GM18907 (cell line): ENCODE data around the gene NUP37.
"Not testable (repeated sequence)": the region's sequence is repeated elsewhere in the genome, so short reads cannot be mapped to it uniquely, and the experiment has no call there.

Experiments
- ATAC-seq: cut with Tn5 transposase; IDR thresholded peaks from one replicate; pipeline ENCODE4 v1.9.1; 2021; ENCODE audit warnings: mild to moderate bottlenecking, moderate library complexity; ENCODE audit not compliant: unreplicated experiment

The NUP37 gene

DNA sequence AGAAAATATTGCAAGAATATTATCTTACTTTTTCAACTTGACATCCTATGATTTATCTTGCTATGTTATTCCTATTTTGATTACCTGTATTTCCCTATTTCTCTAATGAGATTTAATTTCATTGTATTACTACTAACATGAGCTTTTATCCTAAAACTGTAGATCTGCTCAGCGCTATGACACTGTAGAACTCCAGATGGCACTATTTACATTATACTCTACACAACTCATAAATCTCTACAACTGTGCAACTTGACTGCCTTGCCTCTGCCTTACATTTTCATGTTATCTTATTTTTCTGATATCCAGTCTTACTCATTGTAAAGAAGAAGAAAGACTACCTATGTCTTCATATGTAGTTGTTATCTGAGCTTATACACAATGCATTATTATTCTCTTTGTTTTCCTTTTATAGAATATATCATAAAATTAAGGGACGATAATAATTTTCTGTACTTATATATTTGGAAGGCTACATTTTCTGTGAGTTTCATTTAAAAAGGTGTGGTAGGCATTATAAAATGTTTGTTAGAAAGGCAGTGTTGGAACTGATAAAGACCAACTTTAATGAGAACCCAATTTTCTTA is 24.1 kb downstream of the NUP37 start:
- ATAC-seq: no peak

DNA sequence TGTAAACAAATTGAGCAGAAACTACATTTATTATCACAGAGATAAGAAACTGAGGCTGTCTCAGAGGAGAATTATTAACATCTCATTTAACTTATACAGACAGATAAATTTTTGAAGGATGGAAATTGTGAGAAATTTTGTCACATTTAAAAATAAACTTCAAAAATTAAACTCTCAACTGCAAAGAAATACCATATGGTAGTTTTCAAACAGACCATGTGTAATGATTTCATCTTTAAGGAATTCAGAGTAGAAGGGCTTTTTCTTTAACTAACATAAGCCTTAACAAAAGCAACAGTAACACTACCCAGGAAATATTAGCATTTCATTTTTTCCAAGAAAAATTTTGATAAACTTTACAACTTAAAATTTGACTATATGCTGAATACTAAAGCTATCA is 26.6 kb downstream of the NUP37 start:
- no peak for ATAC-seq

GRCh38 chr12:102089228-102089835 is 30.6 kb downstream of the NUP37 start:
- not testable (repeated sequence) for ATAC-seq

GRCh38 chr12:102080842-102081241 is 39.1 kb downstream of the NUP37 start:
- ATAC-seq: no peak

DNA sequence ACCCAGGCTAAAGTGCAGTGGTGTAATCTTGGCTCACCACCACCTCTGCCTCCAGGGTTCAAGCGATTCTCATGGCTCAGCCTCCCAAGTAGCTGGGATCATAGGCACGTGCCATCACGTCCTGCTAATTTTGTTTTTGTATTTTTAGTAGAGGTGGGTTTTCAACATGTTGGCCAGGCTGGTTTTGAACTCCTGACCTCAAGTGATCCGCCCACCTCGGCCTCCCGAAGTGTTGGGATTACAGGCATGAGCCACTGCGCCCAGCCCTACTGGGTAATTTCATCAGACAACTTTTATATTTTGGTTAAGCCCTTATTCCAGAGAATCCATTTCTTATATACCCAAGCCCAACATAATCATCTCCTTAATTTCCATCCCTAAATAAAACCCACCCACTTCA is 47.8 kb downstream of the NUP37 start:
- ATAC-seq: not testable (repeated sequence)

GRCh38 chr12:102069707-102070106 is 50.2 kb downstream of the NUP37 start:
- no peak for ATAC-seq

DNA sequence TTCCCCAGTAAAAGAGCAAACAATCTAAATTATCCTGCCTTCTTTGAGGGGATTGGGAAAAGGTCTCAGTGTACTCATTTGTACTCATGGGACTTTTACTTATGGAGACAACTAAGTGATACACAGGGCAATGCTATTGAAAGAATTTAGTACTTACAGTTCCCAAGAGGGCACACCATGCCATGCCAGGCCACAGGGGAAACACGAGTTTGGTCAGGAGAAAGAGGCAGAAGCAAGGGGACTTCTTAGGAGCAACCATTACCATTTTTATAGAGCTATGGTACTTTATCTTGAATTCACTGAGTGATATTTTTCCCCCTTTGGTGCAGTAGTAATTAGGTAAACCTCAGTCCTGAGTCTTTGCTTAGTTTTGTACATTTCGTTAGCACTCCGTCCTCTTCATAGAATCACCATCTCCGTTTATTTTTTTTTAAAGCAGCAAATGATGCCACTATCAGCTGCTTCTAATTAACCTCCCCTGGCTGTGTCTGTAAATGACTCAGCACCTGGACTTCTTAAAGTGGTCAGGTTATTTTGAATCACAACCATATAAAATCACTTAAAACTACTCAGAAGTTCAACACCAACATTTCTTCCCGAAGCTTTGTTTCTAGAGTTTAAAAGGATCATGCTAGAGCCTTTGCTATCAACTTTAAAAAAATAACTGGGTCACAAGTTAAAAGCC is 52.2 kb downstream of the NUP37 start:
- ATAC-seq: no peak

DNA sequence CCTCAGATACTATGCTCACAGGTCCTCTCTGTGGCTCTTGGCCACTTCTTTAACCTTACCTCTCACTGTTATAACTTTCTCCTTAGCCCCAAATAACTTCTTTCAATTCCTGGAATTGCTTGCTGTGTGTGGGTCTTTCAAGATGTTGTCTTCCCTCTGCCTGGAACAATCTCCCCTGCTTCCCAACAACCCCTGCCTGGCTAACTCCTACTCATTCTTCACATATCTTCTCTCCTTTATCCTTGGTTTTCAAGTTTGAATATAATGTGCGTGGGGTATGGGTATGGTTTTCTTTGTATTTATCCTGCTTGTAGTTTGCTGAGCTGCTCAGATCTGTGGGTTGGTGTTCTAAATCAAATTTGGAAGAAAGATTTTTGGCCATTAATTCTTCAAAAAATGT is 55.4 kb downstream of the NUP37 start:
- no peak for ATAC-seq

GRCh38 chr12:102063069-102063468 is 56.8 kb downstream of the NUP37 start:
- ATAC-seq: no peak

DNA sequence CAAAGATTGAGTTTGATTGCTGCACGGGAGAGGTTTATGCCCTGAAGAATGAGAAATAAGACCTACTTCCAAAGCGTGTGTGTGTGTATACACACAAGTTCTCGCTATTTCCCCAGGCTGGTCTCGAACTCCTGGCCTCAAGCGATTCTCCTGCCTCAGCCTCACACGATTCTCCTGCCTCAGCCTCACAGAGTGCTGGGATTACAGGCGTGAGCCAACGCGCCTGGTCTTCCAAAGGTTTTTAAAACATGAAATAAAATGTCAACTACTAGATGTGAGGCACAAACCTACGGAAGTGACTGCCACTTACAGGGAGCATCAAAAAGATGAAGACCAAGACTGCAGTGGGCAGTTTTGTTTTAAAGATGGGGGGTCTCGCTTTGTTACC is 57.5 kb downstream of the NUP37 start:
- no peak for ATAC-seq

- ATAC-seq: peak; percentile 96
Observed at GRCh38 chr12:102061560-102062418, 58.1 kb downstream of the NUP37 start, which contains the start of gene WASHC3. WASHC3 (minus strand) TSS chr12:102061991; CDS start chr12:102061962, 29 bp downstream.

- peak; percentile 45 for ATAC-seq
Observed at GRCh38 chr12:102061096-102061559, 58.8 kb downstream of the NUP37 start.

DNA sequence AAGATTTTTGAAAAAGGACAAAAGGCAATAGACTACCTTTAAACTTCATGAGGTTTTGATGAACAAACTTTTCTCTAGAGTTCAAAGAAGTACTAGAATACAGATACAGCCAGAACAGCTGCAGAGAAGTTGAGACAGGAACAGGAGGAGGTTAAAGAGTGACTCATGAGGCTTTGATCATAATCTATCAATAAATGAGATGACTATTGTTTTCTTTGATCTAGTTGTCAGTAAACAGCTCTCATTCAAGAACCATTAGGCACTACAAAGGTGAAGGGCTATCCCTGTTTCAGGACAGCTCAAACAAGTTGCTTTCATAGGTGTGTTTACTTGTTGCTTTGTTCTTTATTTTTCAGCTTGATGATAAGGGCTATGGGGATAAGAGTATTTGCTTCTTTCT is 60.6 kb downstream of the NUP37 start:
- ATAC-seq: no peak

DNA sequence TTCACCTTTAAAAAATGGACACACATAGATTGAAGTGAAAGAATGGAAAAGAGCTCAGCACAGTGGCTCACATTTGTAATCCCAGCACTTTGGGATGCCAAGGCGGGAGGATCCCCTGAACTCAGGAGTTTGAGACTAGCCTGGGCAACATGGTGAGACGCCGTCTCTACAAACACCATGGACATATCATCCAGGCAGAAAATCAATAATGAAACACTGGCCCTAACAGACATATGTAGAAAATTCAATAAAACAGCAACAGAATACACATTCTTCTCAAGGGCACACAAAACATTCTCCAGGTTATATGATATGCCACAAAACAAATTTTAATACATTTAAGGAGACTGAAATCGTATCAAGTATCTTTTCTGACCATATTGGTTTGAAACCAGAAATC is 65.6 kb downstream of the NUP37 start:
- ATAC-seq: no peak

- no peak for ATAC-seq
Observed at GRCh38 chr12:102053062-102053349, 66.9 kb downstream of the NUP37 start.

GRCh38 chr12:102052192-102053061 is 67.5 kb downstream of the NUP37 start:
- no peak for ATAC-seq

GRCh38 chr12:102051431-102051965 is 68.4 kb downstream of the NUP37 start:
- no peak for ATAC-seq

DNA sequence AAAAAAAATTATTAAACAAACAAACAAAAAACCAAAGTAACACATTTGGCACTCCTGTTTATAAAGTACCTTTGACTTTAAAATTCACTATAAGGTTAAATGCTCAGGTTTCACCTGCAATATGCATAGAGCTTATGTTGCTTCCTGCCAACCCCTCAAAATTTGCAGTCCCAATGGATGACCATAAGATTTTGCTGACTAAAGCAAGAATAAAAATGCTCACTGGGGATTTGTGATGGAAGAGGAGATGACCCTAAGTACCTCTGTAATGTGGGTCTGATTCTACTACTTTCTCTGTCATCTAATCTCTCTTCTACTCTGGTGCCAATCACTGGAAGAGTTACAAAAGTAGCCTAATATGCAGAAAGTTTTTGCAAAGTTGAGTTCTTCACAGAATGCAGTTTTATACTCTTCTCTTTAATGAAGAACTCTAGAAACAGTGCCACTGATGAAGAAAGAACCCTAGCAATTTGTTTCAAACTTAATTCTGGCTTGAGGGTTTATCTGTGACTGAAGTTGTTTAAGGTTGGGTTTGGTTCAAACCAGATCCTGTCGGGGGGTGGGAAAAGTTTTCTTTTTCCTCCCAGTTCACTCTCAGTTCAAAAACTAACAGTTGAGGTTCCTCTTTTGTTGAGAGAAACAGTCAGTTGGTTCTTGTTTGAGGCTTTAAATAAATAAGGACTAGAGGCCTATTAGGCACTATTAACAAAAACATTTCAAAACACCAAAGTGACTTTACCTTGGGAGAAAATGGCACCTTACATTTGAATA is 69.1 kb downstream of the NUP37 start:
- ATAC-seq: no peak

- ATAC-seq: peak; percentile 74
Observed at GRCh38 chr12:102043928-102044327, 76.0 kb downstream of the NUP37 start.
